ENCODE results near the gene SOS1.

DNA sequence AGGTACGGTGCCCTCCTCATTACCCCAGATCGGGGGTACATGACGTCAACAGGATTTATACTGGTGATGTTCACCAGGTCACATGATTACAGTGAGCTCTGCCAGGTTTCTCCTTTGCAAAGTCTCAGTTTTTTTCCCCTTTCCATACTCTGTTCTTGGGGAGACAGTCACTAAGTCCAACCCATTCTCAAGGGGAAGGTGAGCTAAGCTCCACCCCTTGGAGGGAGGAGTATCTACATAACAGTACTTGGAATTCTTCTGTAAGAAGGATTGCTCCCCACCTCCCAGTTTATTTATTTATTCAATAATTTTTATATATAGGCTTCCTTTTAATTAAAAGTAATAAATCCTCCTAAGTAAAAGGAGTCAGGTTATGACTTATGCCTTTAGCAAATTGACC is 34.1 kb upstream of the SOS1 start:
- TF ChIP-seq, protein P1, sequence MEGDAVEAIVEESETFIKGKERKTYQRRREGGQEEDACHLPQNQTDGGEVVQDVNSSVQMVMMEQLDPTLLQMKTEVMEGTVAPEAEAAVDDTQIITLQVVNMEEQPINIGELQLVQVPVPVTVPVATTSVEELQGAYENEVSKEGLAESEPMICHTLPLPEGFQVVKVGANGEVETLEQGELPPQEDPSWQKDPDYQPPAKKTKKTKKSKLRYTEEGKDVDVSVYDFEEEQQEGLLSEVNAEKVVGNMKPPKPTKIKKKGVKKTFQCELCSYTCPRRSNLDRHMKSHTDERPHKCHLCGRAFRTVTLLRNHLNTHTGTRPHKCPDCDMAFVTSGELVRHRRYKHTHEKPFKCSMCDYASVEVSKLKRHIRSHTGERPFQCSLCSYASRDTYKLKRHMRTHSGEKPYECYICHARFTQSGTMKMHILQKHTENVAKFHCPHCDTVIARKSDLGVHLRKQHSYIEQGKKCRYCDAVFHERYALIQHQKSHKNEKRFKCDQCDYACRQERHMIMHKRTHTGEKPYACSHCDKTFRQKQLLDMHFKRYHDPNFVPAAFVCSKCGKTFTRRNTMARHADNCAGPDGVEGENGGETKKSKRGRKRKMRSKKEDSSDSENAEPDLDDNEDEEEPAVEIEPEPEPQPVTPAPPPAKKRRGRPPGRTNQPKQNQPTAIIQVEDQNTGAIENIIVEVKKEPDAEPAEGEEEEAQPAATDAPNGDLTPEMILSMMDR (IDR thresholded peaks at IDR 0.05; ENCODE audit: extremely low read depth in 1 of 2, insufficient read depth in 1 of 2, low read depth in 1 of 2, low read length in 2 of 2): no peak
- TF ChIP-seq POLR2A (IDR thresholded peaks at IDR 0.05; ENCODE audit: low read depth, low read length) (no peak), JUN (IDR thresholded peaks at IDR 0.05; ENCODE audit: borderline replicate concordance, insufficient read depth, insufficient read length, low read depth) (no peak), EZH2 (IDR thresholded peaks at IDR 0.05; ENCODE audit: borderline replicate concordance, low read depth, low read length, severe bottlenecking) (no peak), GATA2 (IDR thresholded peaks at IDR 0.05; ENCODE audit: insufficient read depth, insufficient read length, low read depth, low read length) (no peak), MYC (IDR thresholded peaks at IDR 0.05; ENCODE audit: low read depth, low read length) (no peak)
